HG03457 (cell line): ENCODE results near the gene GPM6B.

Source experiments
- ATAC-seq: cut with Tn5 transposase; IDR thresholded peaks from one replicate; pipeline ENCODE4 v1.9.1; 2021; ENCODE audit warnings: moderate number of reproducible peaks; ENCODE audit not compliant: unreplicated experiment

GPM6B gene

DNA sequence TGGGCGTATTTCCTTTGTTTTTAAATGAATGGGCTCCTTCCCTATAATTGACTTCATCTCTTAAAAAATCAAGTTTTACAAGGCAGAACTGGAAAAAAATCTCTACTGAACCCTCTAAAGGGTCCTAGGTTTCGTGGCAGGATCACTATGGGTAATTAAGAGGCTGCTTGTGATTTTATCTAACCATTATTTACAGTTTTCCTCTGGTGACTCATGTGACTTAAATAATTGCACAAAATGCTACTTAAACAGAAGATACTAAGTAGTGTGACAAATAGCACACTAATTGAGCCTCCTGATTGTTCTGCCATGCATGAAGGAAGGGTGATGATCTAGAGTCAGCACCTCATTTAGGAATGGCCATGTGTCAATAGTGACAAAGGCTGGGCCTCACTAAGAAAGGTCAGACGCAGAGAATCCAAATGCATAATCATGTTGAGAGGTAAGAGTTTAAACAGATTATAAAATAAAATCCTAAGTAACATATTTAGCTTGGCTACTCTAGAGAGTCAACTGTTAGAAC lies 46.8 kb downstream of the GPM6B start:
- no peak for ATAC-seq

DNA sequence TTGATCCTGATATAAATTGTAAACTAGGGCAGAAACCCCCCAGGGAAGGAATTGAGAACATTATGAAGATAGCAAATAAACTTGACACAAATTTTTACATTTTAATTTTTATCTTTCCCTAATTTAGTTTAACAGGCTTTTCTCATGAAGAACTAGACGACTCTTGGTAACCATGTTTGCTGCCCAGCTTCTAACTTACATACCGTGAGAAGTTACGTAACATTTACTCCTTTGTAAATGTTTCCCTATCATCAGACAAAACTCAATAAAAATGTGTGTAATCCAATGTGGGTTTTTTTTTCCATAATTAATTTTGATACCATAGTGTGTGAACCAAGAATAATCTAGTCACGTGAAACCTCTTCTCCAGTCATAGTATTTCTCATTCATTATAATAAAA lies 48.0 kb downstream of the GPM6B start:
- no peak for ATAC-seq

DNA sequence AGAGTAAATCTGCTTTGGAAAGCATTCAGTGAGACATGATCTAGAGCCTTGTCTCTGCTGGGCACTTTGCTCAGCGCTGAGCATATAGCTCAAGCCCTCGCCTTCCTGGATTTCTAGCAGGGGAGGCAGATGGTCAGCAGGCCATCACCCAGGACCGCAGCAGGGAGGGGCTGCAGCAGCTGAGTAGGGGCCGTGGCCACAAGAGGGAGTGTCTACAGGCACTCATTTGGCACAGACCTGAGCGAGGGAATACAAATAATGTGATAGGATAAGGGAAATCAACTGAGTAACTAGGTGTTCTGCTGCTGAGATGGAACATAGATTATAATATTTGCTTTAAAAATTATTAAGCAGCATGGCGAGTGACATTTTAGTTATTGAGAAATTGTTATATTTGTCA lies 52.1 kb downstream of the GPM6B start:
- ATAC-seq: no peak

GRCh38 chrX:13764281-13764680 lies 52.6 kb downstream of the GPM6B start:
- no peak for ATAC-seq

DNA sequence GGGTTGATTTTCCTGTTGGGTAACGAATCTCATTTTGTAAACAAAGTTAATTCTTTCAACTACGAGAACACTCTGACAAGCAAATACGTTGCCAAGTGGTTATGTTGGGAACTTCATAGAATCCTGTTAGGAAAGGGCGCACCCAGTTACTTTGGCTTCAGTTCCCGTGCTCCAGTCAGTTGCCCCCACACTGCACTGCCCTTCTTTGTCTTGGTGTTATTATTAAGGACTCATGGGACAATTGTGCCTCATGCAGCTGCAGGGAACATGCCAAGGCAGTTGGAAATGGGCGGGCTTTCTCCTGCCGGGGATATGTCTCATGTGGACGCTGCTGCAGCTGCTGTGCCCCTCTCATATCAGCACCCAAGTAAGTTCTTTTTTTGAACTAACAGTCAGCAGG lies 53.4 kb downstream of the GPM6B start:
- ATAC-seq: no peak

DNA sequence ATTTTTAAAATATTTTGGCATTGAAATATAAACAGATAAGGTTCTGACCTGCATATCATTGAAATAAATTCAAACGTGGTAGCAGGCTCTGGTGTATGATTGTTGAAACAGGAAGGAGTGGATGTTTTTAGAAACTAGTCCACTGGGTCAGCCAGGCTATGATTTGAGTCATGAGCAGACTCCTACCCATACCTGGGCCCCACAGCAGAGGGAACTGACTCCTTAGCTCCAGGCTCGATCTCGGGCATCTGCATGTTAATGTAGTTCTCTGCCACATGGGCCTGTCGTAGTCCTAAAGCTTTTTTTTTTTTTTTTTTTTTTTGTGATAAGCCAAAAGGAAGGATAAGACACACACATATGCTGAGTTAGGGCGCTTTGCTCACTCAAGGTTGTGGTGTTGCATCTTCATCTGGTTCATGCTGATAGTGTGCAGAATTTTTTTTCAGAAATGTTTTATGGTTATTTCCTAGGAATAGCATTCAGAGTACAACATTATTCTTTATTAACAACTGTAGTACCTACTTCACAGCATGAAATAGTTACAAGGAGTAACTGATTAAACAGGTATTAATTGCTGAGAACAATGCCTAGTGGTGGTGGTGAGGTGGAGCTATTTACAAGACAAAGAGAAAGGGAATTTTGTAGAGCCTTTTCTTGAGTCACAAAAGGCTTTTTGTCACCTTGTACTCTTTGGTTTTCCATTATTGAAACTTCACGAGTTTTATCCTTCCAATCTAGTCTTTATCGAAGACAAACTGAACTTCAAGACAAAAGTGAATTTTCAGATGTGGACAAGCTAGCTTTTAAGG lies 55.1 kb downstream of the GPM6B start:
- peak; percentile 53 for ATAC-seq

DNA sequence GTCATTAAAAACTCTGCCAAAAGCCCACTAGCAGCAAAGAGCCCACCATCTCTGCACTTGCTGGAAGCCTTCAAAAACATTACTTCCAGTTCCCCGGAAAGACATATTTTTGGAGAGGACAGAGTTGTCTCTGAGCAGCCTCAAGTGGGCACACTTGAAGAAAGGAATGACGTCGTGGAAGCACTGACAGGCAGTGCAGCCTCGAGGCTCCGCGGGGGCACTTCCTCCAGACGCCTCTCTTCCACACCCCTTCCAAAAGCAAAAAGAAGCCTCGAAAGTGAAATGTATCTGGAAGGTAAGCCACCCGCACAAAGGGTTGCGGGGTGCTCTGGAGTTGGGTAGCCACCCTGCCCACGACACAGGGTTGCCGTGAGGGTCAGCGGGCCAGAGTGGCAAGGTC lies 56.5 kb downstream of the GPM6B start:
- ATAC-seq: no peak

GRCh38 chrX:13759152-13759718 lies 57.7 kb downstream of the GPM6B start:
- no peak for ATAC-seq

GRCh38 chrX:13756381-13756780 lies 60.5 kb downstream of the GPM6B start:
- ATAC-seq: no peak

- no peak for ATAC-seq
Measured at GRCh38 chrX:13755254-13755653, 61.6 kb downstream of the GPM6B start.

- ATAC-seq: no peak
Measured at GRCh38 chrX:13754765-13755164, 62.1 kb downstream of the GPM6B start.

GRCh38 chrX:13752646-13753045 lies 64.2 kb downstream of the GPM6B start:
- ATAC-seq: no peak

GRCh38 chrX:13752141-13752540 lies 64.8 kb downstream of the GPM6B start:
- no peak for ATAC-seq

DNA sequence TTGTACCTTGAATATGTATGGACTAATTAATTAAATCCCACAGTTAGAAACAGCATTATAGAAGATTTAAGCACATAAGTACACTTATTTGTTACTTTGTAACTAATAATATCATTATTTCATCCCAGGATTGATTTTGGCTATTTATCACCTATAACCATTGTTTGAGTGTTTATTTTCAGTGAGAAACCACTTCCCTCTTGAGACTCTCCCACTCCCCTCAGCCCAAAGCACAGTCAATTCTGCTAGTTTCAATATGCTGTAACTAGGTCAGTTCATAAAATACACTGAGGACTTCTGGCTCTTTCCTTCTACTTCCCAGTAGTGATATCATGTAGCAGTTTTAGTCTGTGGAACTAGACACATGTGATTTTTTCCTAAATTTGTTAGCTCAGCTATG lies 66.1 kb downstream of the GPM6B start:
- ATAC-seq: no peak

GRCh38 chrX:13750204-13750603 lies 66.7 kb downstream of the GPM6B start:
- no peak for ATAC-seq

- no peak for ATAC-seq
Measured at GRCh38 chrX:13748486-13748885, 68.4 kb downstream of the GPM6B start.

DNA sequence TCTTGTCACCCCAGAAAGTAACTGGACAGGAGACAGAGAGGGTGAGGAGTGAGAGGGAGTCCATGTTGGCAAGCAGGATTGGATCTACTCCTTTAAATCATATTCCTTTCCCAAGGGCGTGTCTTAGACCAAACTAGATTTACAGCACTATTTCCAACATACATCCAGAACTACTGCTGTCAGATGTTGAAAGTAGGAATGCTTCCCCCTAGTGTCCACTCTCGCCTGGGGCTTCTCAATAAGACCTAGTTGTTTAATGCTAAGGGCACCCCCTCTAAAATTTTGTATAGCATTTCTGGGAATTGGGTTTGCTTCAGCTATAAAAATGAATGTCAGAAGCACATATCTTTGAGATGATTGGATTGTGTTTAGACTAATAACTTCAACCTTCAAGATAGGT lies 69.1 kb downstream of the GPM6B start:
- ATAC-seq: no peak

DNA sequence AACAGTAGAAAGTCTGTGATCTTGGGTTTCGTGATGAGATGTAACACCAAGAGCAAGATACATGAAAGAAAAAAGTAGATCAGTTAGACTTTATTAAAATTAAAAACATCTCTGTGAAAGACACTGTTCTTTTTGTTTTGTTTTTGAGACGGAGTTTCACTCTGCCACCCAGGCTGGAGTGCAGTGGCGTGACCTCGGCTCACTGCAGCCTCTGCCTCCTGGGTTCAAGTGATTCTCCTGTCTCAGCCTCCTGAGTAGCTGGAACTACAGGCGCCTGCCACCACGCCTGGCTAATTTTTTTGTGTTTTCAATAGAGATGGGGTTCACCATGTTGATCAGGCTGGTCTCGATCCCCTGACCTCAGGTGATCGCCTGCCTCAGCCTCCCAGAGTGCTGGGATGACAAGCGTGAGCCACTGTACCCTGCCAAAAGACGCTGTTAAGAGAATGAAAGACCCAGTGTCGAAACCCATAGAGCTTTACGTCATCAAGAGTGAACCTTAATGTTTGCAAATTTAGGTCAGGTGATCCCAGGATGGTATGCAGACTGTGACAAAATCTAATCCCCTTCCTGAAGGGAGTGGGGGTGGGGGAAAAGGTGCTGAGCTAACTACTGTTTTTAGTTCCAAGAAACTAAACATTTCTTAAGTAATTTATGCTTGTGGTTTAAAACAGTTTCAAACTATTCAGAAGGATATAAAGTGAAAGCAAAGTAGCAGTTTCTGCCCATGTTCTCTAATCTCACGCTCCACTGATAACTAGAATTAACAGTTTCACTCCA lies 74.3 kb downstream of the GPM6B start:
- peak; percentile 87 for ATAC-seq

GRCh38 chrX:13741695-13742094 lies 75.2 kb downstream of the GPM6B start:
- no peak for ATAC-seq

- peak; percentile 82 for ATAC-seq
Measured at GRCh38 chrX:13734278-13735172, 82.4 kb downstream of the GPM6B start, which contains the start of the genes OFD1 and TRAPPC2. Gene OFD1 (plus strand): TSS chrX:13734748. CDS start chrX:13735072, 324 bp downstream. Gene TRAPPC2 (minus strand): TSS chrX:13734620. CDS start chrX:13719963, 14,657 bp downstream.
